Endothelial cell of umbilical vein (primary cell): Measurements from ENCODE around the gene MBIP. TPM values are rescaled to one million over a fixed set of nuclear protein-coding genes. Genes with fewer than 3 reads are reported as not detected.

ENCODE experiments used
- BruUV-seq: library from RNA; stranded (reverse); fragments of 400-500 nt; replicated peaks from 2 replicates; lab custom pipeline; 2021; lab: Mats Ljungman, UMichigan
- CTCF ChIA-PET: fragments of 300-600, 350-600 bp; sonication (Branson Sonifier 250); formaldehyde crosslinking; loops from one replicate; lab custom pipeline; 2021; ENCODE audit warnings: antibody characterized with exemption, inconsistent platforms; lab: Charles Lee
- POLR2A ChIA-PET: fragments of 300-600, 350-600 bp; sonication (Branson Sonifier 250); formaldehyde crosslinking; loops from one replicate; lab custom pipeline; 2021; ENCODE audit warnings: antibody characterized with exemption, inconsistent platforms; lab: Charles Lee
- DNase-seq: peaks from one replicate; pipeline ENCODE4 v3.0.0-alpha.2; 2011; ENCODE audit warnings: low read depth, low spot score
- FAIRE-seq: peaks from 2 replicates; lab custom pipeline; 2011; peaks lifted over from hg19 to GRCh38; lab: Jason Lieb, UNC
- H2AFZ ChIP-seq: 2 replicates; pipeline ENCODE4 v1.6.0; 2012; ENCODE audit warnings: low read depth, low read length, control low read depth, inconsistent platforms
- H3K27ac ChIP-seq: 2 replicates; pipeline ENCODE4 v1.5.1; 2011; ENCODE audit warnings: low read depth, mild to moderate bottlenecking, control low read depth, low read length, moderate library complexity; ENCODE audit not compliant: insufficient read depth
- H3K27me3 ChIP-seq, 2 experiments: 2 replicates each; pipeline versions ENCODE4 v1.6.0 to v1.6.1; 2011; ENCODE audit warnings: low read length in 2 of 2, mixed read lengths in 1 of 2; ENCODE audit not compliant: control insufficient read depth in 2 of 2, insufficient read depth in 2 of 2
- H3K36me3 ChIP-seq, 2 experiments: 2 replicates in 1 of 2; 3 replicates in 1 of 2; pipeline ENCODE4 v1.5.1; 2011; ENCODE audit warnings: low read length in 2 of 2, mild to moderate bottlenecking in 1 of 2, moderate library complexity in 1 of 2; ENCODE audit not compliant: control insufficient read depth in 2 of 2, insufficient read depth in 2 of 2; ENCODE audit errors: extremely low read depth in 1 of 2
- H3K4me1 ChIP-seq: 3 replicates; pipeline ENCODE4 v1.5.1; 2011; ENCODE audit warnings: mild to moderate bottlenecking, low read length; ENCODE audit not compliant: control insufficient read depth, insufficient read depth; ENCODE audit errors: extremely low read depth
- H3K4me2 ChIP-seq: 2 replicates; pipeline ENCODE4 v1.6.1; 2011; ENCODE audit warnings: low read length, control low read depth, mixed read lengths; ENCODE audit not compliant: insufficient read depth
- H3K4me3 ChIP-seq, 3 experiments: fragments of 200-600 bp in 1 of 3; sonication (generic), shearing (Covaris generic) in 1 of 3; replicated peaks in 1 of 3; 2 replicates each; pipeline ENCODE4 v1.5.1; 2011 to 2016; ENCODE audit warnings: control low read depth in 3 of 3, low read length in 3 of 3, mild to moderate bottlenecking in 2 of 3, inconsistent platforms in 1 of 3, low read depth in 1 of 3, moderate library complexity in 1 of 3; ENCODE audit not compliant: insufficient read depth in 1 of 3
- H3K79me2 ChIP-seq: 2 replicates; pipeline ENCODE4 v1.6.0; 2012; ENCODE audit warnings: low read length, inconsistent platforms; ENCODE audit not compliant: control insufficient read depth, insufficient read depth
- H3K9ac ChIP-seq: replicated peaks from 2 replicates; pipeline ENCODE3; 2011; ENCODE audit warnings: low read length, control low read depth; ENCODE audit not compliant: insufficient read depth; ENCODE audit errors: extremely low read depth
- H3K9me1 ChIP-seq: replicated peaks from 3 replicates; pipeline ENCODE4 v1.6.0; 2011; ENCODE audit warnings: mild to moderate bottlenecking, low read length; ENCODE audit not compliant: control insufficient read depth, insufficient read depth; ENCODE audit errors: extremely low read depth
- H3K9me3 ChIP-seq: replicated peaks from 2 replicates; pipeline ENCODE4 v1.5.1; 2012; ENCODE audit warnings: low read length, inconsistent platforms; ENCODE audit not compliant: control insufficient read depth, insufficient read depth
- H4K20me1 ChIP-seq: replicated peaks from 2 replicates; pipeline ENCODE3; 2011; ENCODE audit warnings: mild to moderate bottlenecking, low read length; ENCODE audit not compliant: control insufficient read depth, insufficient read depth; ENCODE audit errors: extremely low read depth
- CTCF ChIP-seq, 2 donors: IDR thresholded peaks; 1 replicate in 1 of 2; 2 replicates in 1 of 2; pipeline ENCODE4 v1.5.1; 2011; ENCODE audit warnings: low read length in 2 of 2, mild to moderate bottlenecking in 2 of 2, moderate library complexity in 2 of 2, control low read depth in 1 of 2, inconsistent platforms in 1 of 2, low read depth in 1 of 2; ENCODE audit not compliant: insufficient read depth in 1 of 2; ENCODE audit errors: extremely low read depth in 1 of 2
- EZH2 ChIP-seq: IDR thresholded peaks from 2 replicates; pipeline ENCODE4 v1.6.1; 2012; ENCODE audit warnings: borderline replicate concordance, low read depth, mild to moderate bottlenecking, moderate library complexity, low read length, inconsistent platforms; ENCODE audit not compliant: severe bottlenecking
- FOS ChIP-seq: IDR thresholded peaks from 2 replicates; pipeline ENCODE4 v1.6.1; 2011; ENCODE audit warnings: mild to moderate bottlenecking, low read length, moderate library complexity, borderline replicate concordance; ENCODE audit not compliant: insufficient read depth
- GATA2 ChIP-seq: IDR thresholded peaks from 2 replicates; pipeline ENCODE4 v1.7.0; 2011; ENCODE audit warnings: low read depth, mild to moderate bottlenecking, moderate library complexity, mixed read lengths, low read length; ENCODE audit not compliant: insufficient read length, insufficient read depth
- JUN ChIP-seq: IDR thresholded peaks from 2 replicates; pipeline ENCODE4 v1.6.1; 2011; ENCODE audit warnings: borderline replicate concordance, low read depth; ENCODE audit not compliant: insufficient read length, insufficient read depth
- MYC ChIP-seq: IDR thresholded peaks from one replicate; pipeline ENCODE4 v1.6.1; 2011; ENCODE audit warnings: mild to moderate bottlenecking, low read depth, low read length
- POLR2A ChIP-seq: IDR thresholded peaks from 2 replicates; pipeline ENCODE4 v1.6.1; 2012; ENCODE audit warnings: low read depth, mild to moderate bottlenecking, control low read depth, low read length
- POLR2AphosphoS5 ChIP-seq: IDR thresholded peaks from 2 replicates; pipeline ENCODE4 v1.6.1; 2012; ENCODE audit warnings: low read depth, mild to moderate bottlenecking, control low read depth, low read length, moderate library complexity; ENCODE audit not compliant: insufficient read depth
- dilution Hi-C: fragments of 300-500 bp; cut with MboI; formaldehyde crosslinking; loops from one replicate; pipeline ENCODE4 v1.15.0; 2019; ENCODE audit warnings: low sequenced_read_pairs; ENCODE audit not compliant: extremely low pct_ligation_motif_present
- intact Hi-C: fragments of 100-400 bp; cut with micrococcal nuclease; formaldehyde crosslinking; loops from one replicate; pipeline ENCODE4 v1.10.0; 2022
- polyA plus RNA-seq, 4 experiments: library from polyadenylated mRNA; depleted of rRNA in 3 of 4; stranded (reverse) in 3 of 4; unstranded in 1 of 4; fragments of >200 nt; gene quantifications; 2 replicates each; pipeline versions ENCODE4 v1.2.1 to v1.2.3, GENCODE V29; 2011 to 2012; ENCODE audit warnings: missing spikeins in 1 of 4
- total RNA-seq: library from RNA; stranded (reverse); gene quantifications from 2 replicates; pipeline ENCODE4 v1.2.3, GENCODE V29; 2021
- TF ChIP-seq, protein P1 (sequence below): IDR thresholded peaks from 2 replicates; pipeline ENCODE4 v1.6.1; 2011; ENCODE audit not compliant: insufficient read depth, insufficient read length

The MBIP gene
- total and polyA plus RNA-seq, 2 donors (not counting 3 experiments of a cell fraction or from before 2014, with no cell fraction given) = 8.8 to 14.5 TPM

DNA sequence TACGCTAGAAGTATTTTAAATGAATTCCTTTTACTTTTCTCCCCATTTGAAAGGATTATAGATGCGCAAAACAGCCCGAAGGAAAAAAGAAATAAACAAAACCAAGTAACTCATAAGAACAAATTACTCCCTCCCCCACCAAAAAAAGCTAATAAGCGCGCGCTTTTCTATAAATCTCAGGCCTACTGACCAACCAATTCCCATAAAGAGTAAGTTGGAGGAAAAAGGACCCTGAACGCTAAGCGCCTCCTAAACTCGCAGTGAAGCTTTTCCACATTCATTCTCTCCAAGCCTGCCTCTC lies 588 bp downstream of the MBIP start:
- intact Hi-C loops = loop anchor here (1.0 to 2.0 kb wide), 3 partner anchors 13 to 343 kb away; no protein-coding TSS in a partner anchor
- H3K4me3 ChIP-seq = peak overlapping the region; percentile 95 to 98 (median 97)

More for the DNA sequence above, 588 bp downstream of the MBIP start:
- TF ChIP-seq CTCF (IDR thresholded peaks at IDR 0.05; ENCODE audit: extremely low read depth in 1 of 2, insufficient read depth in 1 of 2, low read depth in 1 of 2, low read length in 2 of 2) (no peak), FOS (no peak), POLR2AphosphoS5 (no peak), MYC (no peak), EZH2 (no peak), POLR2A (no peak), JUN (no peak), GATA2 (no peak)
- TF ChIP-seq, protein P1, sequence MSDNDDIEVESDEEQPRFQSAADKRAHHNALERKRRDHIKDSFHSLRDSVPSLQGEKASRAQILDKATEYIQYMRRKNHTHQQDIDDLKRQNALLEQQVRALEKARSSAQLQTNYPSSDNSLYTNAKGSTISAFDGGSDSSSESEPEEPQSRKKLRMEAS = no peak
- peak overlapping the region; percentile 99 for H3K4me2 ChIP-seq
- dilution Hi-C loops = no loop called here
- BruUV-seq = no TSS peak
- CTCF ChIA-PET = interaction anchor here (0.7 to 1.0 kb wide), 2 partner anchors 249 to 440 kb away, joined by 3 to 4 read pairs; no protein-coding TSS in a partner anchor
- peaks cover 2% of the 10 kb centered on the region for H4K20me1 ChIP-seq
- FAIRE-seq = no peak
- H3K9me3 ChIP-seq = no peaks in the 10 kb centered on the region
- H3K9ac ChIP-seq = peak overlapping the region; percentile 73
- H3K27ac ChIP-seq = peak overlapping the region; percentile 43
- H3K27me3 ChIP-seq = peaks cover 5 to 32% of the 10 kb centered on the region in 2 experiments
- POLR2A ChIA-PET = interaction anchor here (0.6 kb wide), 1 partner anchor 577 kb away, joined by 3 read pairs; no protein-coding TSS in a partner anchor
- DNase-seq = no peak
- H3K4me1 ChIP-seq = peaks cover 27% of the 10 kb centered on the region
- H3K36me3 ChIP-seq = no peaks in the 10 kb centered on the region
- peaks cover 2% of the 10 kb centered on the region for H3K9me1 ChIP-seq
- peaks cover 40% of the 10 kb centered on the region for H3K79me2 ChIP-seq
- H2AFZ ChIP-seq = peak overlapping the region; percentile 80
